Cortex of kidney (tissue), 1 donor: ENCODE data around the gene BRPF1.
"Not testable (repeated sequence)": the region's sequence is repeated elsewhere in the genome, so short reads cannot be mapped to it uniquely, and the experiment has no call there.

Source experiments
- DNase-seq: peaks from one replicate; lab custom pipeline; 2025; lab: John Stamatoyannopoulos, UW

The BRPF1 gene

DNA sequence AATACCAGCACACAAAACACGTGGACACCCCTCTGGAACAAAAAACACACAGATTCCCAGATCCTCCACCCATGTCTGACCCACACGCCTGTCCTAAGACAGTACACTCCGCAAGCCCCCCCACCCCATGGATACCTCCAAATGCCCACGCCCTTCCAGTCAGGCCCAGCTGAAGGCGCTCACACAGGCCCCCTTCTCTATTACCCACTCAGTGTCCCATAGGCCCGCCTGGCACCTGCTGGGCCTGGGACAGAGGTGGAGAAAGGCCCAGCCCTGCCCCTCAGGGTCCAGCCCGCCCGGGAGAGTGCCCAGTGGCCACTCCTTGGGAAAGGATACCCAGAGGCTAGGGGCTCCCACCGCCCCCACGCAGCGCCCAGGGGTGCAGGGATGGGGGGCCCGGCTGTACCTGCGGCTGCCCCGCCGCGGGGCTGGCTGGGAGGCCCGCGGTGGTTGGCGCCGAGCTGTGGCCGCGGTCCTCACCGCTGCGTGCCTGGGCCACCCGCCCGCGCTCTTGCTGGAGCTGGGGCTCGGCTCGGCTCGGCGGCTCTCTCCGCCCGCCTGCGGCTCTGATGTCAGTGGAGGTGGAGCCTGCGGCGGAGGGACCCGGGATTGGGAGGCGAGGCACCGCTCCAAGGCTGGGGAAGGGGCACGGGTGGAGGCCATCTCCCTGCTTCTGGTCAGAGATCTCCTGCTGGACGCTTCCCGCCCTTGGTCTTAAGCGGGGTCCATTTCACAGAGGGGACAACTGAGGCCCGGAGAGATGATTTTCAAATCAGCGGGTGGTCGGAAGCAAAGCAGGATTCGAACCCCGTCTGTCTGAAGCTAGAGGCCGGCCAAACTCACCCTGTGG is 38.1 kb downstream of the BRPF1 start, which contains the start of gene CAMK1:
CAMK1 (minus strand) TSS at position 522 of the 850 bp plus-strand sequence. CDS start 2,198 bp downstream, outside the sequence.
- DNase-seq, result no peak

DNA sequence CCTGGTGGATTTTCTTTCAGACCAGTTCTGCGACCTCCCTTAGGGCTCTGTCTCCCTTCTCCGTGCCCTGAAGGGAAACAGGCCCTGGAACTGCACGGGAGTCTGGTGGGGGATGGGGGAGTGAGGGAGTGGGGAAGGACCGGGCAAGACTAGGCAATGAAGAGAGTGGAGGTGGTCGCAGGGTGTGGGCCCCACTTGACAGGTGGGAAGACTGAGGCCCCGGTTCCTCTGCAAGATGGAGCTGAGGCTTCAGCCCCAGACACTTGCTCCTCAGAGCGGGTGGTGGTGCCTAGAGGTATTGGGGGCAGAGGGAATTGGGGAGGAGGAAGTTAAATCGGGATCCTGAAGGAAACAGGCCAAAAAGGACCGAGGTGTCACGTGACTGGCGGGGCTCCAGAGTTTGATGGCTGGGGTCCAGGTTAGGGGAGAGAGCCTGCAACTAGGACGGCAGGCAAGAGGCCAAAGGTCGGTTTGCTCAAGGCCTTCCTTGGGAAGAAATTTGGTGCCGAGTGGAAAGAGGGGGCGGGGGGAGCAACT is 38.8 kb downstream of the BRPF1 start:
- DNase-seq, result no peak

DNA sequence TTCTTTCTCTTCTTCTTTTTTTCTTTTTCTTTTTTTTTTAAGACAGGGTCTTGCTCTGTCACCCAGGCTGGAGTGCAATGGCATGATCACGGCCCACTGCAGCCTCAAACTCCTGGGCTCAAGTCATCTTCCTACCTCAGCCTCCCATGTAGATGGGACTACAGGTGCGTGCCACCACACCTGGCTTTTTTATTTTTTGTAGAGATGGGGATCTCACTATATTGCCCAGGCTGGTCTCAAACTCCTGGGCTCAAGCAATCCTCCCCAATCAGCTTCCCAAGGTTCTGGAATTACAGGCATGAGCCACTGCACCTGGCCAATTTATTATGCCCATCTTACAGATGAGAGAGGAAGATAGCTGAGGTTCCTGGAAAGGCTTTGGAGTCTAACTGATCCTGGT is 39.5 kb downstream of the BRPF1 start:
- DNase-seq, result not testable (repeated sequence)

DNA sequence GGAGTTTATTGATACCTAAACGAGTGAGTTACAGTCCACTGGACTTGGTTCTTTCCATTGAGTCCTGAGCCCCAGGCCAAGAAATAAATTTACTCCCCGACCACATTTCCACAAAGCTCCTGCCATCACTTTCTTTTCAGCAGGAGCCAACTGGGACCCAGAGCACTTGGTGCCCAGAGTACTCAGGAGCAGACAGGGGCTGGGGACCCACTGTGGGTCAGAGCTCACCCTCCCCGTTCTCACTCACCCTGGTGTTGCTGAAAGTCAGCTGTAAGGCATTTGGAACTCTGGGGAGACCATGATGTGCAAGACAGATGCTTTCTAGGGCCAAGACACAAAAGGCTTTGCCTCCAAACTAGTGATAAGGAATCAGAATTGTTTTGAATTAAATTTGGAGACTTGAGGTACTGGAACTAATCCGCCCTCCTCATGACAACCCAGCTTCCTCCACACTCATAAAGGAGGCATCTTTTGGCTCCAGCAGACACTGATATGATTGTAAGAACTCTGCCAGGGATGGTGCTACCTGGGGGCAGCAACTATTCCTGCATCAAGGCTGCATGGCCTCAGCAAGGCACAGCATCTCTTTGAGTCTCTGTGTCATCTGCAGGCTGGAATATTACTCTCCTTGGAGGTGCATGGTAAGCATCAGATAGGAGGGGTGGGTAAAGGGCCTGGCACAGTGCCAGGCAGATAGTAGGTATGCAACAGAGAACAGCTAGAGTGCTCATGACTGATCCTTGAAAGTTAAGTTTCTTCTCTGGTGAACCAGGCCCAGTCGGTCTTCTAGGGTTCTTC is 45.6 kb downstream of the BRPF1 start:
- no peak for DNase-seq

DNA sequence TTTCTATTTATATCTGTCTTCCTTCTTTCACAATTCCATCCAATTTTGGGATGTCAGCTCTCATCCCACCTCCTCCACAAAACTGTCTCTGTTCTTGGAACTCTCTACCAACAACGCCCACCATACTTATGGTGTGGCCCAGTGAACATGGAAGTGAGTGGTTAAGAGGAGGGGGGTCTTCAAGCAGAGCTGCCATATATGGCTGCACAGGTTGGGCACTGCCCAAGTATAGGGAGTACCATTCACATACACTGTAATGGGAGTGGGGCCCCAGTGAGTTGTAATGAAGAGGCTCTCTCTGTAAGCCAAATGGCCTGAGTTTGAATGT is 46.1 kb downstream of the BRPF1 start:
- DNase-seq, result no peak

DNA sequence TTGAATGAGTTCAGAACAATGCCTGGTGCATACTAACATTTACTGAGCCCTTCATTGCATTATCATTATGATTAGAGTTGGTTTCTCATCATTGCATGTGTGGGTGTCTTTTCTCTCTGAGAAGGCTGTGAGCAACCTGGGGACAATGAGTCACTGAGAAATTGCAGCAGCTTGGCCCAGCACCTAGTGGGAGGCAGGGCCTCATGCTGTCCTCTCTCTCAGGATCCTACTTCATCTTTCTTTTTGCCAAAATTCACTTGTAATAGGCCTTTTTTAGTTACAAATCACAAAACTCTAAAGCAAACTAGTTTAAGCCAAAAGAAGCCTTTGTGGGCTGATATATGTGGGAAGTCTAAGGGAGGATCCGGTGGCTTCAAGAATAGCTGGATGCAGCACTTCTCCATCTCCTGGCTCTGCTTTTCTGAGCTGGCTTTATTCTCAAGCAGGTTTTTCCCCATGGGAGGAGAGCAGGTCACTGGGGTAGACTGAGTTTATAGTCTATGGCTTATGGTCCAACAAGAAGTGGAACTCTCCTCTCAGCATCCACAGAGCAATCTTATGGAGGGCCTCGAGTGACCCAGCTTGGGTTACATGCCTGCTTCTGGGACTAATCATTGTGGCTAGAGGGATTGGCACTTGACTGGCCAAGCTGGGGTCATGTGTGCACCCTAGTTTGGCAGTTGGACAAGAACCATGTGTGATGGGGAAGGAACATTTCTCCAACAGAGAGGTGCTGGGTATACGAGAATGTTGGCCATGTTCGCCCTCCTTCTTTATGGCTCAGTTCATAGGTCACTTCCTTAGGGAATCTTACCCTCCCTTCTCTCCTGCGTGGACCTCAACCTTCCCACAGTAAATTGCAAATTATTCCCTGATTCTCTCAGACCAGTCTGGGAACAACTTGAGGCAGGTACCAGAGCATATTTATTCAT is 46.9 kb downstream of the BRPF1 start:
- no peak for DNase-seq

DNA sequence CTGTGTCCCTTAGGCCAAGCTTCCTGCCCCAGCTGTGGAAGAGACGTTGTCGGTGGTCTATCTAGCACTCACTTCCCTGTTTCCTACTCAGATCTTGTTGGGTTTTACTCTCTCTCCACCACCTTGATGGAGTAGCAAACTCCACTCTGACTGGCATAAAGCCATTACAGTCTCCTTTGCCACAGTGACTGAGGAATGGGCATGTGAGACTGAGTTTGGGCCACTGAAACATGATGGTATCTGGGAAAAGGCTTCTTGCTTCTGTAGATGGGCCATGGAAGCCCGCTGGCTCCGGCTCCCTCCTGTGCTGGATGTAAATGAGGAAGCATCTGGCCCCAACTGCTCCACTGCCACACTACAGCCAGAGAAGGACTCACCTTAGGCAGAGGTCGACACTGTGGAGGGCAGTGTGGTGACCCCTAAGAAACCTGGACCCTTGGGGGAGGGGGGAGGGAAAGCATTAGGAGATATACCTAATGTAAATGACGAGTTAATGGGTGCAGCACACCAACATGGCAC is 47.6 kb downstream of the BRPF1 start:
- no peak for DNase-seq

DNA sequence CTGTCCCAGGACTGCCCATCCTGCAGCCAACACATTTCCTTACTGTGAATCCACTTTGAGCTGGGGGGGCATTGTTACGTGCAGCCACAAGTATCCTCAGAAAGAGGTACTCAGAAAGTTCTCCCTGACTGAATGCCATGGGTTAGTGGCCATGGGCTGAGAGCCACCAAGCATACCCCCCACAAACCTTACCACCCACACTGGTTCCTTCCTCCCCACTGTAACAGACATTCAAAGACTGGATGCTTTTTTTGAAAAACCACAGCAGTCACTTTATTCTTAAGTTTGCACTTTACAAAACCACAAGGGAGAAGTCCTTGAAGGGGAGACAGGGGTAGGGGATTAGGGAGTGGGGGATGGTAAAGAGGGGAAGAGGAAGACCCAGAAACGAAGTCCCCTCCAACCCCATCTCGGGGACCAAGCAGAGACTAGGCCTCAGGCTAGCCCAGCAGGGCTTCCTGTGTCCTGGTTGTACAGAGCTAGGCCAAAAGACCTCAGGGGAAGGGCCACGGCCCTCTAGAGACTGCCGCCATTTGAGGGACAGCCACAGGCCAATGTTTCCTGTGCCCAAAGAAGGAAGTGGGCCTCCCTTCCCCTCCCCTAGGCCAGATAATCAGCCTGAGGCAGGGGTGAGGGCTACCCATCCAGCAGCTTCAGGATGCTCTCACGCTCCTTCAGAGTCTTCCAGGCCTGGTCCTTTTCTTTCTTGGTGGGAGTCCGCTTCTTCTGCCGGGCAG is 48.4 kb downstream of the BRPF1 start:
- no peak for DNase-seq

DNA sequence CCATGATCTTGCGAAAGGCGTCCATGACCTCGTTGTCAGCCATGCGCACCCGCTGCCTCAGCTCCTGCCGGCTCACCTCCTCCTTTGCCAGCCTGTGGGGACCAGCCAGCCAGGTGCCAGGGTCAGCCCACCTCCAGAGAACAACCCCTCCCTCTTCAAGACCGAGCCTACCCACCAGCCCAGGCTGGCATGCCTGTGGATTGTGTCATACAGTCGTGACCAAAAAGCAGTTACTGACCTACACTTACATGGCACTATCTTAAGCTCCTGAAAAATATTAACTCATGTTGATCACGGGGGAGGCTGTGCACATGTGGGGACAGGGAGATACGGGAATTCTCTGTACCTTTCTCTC is 48.9 kb downstream of the BRPF1 start:
- DNase-seq, result no peak

DNA sequence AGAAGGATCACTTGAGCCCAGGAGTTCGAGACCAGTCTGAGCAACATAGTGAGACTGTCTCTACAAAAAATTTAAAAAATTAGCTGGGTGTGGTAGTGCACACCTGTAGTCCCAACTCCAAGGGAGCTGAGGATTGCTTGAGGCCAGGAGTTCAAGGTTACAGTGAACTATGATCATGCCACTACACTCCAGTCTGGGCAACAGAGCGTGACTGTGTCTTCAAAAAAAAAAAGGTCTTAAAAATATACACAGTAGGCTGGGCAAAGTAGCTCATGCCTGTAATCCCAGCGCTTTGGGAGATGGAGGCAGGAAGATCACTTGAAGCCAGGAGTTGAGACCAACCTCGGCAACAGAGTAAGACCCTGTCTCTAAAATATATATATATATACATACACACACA is 49.4 kb downstream of the BRPF1 start:
- DNase-seq, result no peak

DNA sequence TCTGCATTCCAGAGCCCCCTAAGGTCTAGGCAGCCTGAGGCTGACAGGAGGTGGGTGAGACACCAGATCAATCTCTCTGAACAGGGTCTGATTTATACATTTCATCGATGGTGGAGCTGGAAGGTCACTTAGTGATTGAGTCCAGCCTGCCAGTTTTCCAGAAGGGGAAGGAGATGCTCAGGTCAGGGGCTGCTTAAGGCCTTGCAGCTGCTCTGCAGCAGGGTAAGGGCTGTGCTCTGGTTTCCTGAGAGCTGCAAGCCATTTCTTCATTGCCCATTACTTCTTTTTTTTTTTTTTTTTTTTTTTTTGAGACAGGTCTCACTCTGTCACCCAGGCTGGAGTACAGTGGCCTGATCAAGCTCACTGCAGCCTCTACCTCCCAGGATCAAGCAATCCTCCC is 50.0 kb downstream of the BRPF1 start:
- no peak for DNase-seq

DNA sequence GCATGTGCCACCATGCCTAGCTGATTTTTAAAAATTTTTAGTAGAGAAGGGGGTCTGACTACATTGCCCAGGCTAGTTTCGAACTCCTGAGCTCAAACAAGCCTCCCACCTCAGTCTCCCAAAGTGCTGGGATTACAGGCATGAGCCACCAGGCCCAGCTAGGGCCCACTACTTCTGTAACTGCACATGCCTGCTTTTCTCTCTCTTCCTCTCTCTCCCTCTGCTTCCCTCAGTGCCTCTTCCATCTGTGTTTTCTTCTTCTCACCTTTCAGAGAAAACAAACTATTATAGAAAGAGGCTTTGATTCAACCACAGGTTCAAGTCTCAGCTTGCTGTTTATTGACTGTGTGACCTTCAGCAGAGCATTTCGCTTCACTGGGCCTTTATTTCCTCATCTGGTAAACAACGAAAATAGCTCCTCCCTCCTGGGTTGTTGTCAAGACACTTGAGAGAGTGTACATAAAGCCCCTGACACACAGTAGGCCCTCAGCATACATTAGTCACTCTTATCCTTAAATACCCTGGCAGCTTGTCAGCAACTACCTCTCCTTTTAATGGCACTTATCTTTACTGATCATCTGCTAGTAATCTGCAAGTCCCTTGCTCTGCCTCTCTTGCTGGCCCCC is 50.6 kb downstream of the BRPF1 start:
- no peak for DNase-seq

DNA sequence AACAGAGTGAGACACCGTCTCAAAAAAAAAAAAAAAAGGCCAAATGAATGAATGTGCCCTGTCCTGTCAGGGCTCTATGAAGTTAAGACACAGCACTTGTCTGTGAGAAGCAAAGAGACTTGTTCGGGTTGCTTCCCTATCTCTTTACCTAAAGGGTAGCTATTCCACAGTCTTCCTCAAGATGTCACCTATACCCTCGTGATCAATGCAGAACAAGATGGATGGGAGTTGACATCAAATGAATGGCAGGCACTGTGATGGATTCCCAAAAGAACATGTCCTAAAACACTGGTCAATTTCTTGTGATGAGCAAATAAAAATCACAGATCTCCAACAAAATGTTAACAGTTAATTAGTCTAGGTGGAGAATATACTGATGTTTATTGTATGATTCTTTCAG is 51.2 kb downstream of the BRPF1 start:
- DNase-seq, result no peak

DNA sequence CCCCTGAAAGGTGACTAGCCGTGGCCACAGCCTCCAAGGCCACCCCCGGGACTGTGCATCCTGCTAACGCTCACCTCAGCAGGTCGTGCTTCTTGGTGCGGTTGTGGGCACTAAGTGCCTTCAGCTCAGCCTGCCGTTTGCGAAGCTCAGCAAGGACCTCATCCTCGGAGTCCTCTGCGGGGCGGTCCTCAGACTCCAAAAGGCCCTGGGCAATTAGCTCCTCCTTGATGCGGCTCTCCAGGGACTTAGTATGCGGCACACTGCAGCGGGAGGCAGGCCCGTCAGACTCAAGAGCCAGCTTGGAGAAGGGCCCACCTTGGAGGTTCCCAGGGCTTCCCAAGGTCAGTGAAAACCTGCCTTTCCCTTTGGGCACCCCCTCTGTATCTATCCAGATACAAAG is 52.4 kb downstream of the BRPF1 start:
- no peak for DNase-seq

DNA sequence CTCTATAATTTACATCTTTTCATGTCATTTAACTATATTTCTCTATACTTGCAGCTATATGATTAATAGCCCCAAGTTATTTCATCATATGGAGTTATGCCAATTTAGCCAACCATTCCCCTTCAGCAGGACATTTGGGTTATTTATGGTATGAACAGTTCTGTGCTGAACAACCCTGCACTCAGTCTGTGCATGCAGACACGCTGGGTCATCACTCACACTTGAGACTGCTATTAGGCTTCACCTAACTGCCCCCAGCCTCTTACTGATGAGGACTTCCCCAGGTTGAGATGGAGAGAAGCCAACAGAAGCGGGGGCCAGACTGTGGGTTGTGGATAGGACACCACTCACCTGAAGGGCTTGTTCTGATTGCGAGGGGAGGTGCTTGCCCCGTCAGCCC is 53.4 kb downstream of the BRPF1 start:
- no peak for DNase-seq

DNA sequence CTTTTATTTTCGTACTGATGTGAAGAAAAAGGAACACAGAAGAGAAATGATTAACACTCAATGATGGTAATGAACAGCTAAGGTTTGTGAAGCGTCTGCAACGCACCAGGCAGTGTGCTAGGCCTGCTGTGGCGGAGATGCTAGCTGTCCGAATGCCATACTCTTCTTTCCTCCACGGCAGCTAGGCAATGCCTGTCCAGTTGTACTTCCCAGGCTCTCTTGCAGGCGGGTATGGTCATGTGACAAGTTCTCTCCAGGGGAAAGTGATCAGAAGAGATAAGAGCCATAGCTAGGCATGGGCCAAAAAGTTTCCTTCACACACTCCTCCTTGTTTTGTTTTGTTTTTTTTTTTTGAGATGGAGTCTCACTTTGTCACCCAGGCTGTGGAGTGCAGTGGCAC is 54.1 kb downstream of the BRPF1 start:
- no peak for DNase-seq

DNA sequence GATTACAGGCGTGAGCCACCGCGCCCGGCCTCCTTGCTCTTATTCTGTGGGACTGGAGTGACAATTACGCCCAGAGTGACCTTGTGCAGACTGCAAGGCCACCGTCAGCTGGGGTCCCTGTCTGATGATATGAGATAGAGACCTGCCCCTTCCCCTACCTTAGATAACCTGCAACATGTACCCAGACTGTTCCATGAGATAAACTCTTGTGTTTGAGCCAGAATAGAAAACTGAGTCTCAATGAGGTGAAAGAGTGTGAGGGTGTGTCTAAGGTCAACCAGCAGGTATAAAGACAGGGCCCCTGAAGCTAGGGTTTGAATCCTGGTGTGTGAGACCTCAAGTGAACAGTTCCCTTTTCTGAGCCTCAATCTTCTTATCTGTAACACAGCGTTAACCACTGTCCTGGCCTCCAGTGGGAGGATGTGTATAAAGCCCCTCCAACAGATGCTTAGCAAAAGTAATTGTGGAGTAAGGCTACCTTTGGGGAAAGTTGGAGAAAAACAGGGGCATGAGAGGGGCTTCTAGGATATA is 54.7 kb downstream of the BRPF1 start:
- DNase-seq, result no peak

DNA sequence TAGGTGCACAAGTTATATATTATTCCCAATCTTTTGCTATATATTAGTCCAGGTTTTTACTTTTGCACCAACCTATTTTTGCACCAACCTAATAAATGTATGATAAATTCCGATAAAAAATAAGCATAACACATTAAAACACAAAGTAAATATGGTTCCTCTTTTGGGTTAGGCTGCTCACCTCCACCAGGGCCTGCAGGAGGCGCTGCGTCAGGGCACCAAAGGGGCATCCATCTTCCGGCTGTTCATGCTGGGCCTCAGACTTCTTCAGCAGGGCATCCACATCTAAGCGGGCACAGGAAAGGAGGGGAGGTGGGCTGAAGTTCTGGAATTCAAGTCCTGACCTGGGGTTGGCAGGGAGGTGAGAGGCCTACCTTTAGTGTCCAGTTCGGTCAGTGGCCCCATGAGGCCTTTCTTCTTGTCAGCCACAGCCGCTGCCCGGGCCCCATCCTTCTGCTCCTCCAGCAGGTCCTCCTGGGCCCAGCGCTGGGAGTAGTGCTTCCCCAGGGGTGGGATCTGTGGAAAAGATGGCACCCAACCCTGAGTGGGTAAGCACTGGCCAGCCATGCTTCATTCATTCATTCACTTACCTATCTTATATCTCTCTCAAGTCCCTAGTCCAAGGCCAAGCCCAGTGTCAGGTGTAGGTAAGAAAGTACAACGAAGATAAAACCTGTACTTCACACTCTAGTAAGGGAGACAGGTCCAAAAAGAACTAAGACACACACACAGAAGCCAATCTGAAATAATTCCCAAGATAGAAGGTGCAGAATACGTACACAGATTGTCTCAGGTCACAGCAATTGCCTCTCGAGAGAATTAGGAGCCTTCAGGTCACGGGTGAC is 55.5 kb downstream of the BRPF1 start:
- DNase-seq, result no peak

DNA sequence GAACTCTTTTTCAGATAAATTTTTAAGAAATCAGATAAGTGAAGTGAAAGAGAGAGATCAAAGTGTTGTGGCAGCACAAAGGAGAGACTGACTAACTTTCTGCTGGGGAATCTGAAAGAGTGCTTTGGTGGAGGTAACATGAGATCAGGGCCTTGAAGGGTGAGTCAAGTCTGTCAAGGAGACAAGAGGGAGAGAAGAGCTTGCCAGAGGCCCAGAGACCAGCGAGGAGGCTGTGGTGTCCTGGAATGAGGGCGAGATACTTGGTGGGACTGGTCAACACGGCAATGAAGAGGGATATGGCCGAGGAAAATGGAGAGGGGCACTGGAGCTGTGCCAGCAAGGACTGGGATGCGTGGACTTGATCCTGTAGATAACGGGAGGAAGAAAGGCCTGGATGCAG is 56.2 kb downstream of the BRPF1 start:
- DNase-seq, result no peak
